ENCODE data around the gene TLK2. TPM values are rescaled to one million over a fixed set of nuclear protein-coding genes. Genes with fewer than 3 reads are reported as not detected.

The TLK2 gene
- total RNA-seq, 2 experiments from 2014 or later, result 36.6 to 58.9 TPM

DNA sequence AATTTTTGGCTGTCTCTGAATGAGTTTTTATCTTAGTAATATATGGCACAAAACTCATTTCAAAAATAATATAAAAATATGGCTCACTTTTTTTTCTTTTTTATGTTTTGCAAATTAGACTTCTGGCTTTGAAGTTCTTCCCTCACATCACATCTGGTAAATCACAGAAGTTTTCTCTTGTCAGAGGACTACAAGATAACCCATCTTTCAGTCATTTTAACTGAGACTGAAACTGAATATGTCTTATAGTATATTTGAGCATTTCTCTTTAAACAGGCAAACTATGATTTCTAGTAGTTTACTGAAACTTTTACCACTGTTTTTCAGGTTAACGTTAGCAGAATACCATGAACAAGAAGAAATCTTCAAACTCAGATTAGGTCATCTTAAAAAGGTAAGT, 97.8 kb downstream of the TLK2 start:
- Histone ChIP-seq H2AFZ (ENCODE audit: low read length) (no peak overlapping the region), H3K4me2 (ENCODE audit: low read length) (no peak overlapping the region), H3K9me2 (ENCODE audit: insufficient read depth, low read length) (no peaks in the 10 kb centered on the region), H3K79me2 (ENCODE audit: insufficient read depth, low read depth, low read length) (no peaks in the 10 kb centered on the region), H3K9me3 (ENCODE audit: low read length) (no peaks in the 10 kb centered on the region), H3K4me1 (ENCODE audit: insufficient read depth, low read length, poor library complexity, severe bottlenecking) (no peaks in the 10 kb centered on the region), H3K4me3 (ENCODE audit: low read depth, low read length, poor library complexity, severe bottlenecking) (no peak overlapping the region), H4K20me1 (ENCODE audit: insufficient read depth, low read length) (no peaks in the 10 kb centered on the region), H3K36me3 (ENCODE audit: insufficient read depth, low read length) (peaks cover 88% of the 10 kb centered on the region), H3K27ac (ENCODE audit: low read depth, low read length, poor library complexity, severe bottlenecking) (no peak overlapping the region)
- intact Hi-C loops (cut with micrococcal nuclease; ENCODE audit: unreplicated experiment), result no loop called here
- no TSS peak for BruUV-seq (replicated peaks)
- no peak for TF ChIP-seq EZH2phosphoT487 (IDR thresholded peaks at IDR 0.05; ENCODE audit: borderline replicate concordance, low read depth, low read length)
- TF ChIP-seq, protein P1, sequence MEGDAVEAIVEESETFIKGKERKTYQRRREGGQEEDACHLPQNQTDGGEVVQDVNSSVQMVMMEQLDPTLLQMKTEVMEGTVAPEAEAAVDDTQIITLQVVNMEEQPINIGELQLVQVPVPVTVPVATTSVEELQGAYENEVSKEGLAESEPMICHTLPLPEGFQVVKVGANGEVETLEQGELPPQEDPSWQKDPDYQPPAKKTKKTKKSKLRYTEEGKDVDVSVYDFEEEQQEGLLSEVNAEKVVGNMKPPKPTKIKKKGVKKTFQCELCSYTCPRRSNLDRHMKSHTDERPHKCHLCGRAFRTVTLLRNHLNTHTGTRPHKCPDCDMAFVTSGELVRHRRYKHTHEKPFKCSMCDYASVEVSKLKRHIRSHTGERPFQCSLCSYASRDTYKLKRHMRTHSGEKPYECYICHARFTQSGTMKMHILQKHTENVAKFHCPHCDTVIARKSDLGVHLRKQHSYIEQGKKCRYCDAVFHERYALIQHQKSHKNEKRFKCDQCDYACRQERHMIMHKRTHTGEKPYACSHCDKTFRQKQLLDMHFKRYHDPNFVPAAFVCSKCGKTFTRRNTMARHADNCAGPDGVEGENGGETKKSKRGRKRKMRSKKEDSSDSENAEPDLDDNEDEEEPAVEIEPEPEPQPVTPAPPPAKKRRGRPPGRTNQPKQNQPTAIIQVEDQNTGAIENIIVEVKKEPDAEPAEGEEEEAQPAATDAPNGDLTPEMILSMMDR (conservative IDR thresholded peaks at IDR 0.05; ENCODE audit: low read length), result no peak
- CTCF ChIA-PET (ENCODE audit: unreplicated experiment), result no interaction called here
- DNase-seq (ENCODE audit: low spot score), result no peak
- POLR2A ChIA-PET, result interaction anchor here (0.9 kb wide), 1 partner anchor 8 kb away, joined by 3 read pairs; no protein-coding TSS in a partner anchor

- Histone ChIP-seq H3K9me2 (ENCODE audit: insufficient read depth, low read length) (no peaks in the 10 kb centered on the region), H3K27ac (ENCODE audit: low read depth, low read length, poor library complexity, severe bottlenecking) (no peak overlapping the region), H3K4me3 (ENCODE audit: low read depth, low read length, poor library complexity, severe bottlenecking) (no peak overlapping the region), H3K79me2 (ENCODE audit: insufficient read depth, low read depth, low read length) (no peaks in the 10 kb centered on the region), H3K4me1 (ENCODE audit: insufficient read depth, low read length, poor library complexity, severe bottlenecking) (no peaks in the 10 kb centered on the region), H3K4me2 (ENCODE audit: low read length) (no peak overlapping the region), H4K20me1 (ENCODE audit: insufficient read depth, low read length) (no peaks in the 10 kb centered on the region), H2AFZ (ENCODE audit: low read length) (no peak overlapping the region), H3K9me3 (ENCODE audit: low read length) (no peaks in the 10 kb centered on the region), H3K36me3 (ENCODE audit: insufficient read depth, low read length) (peaks cover 94% of the 10 kb centered on the region)
- intact Hi-C loops (cut with micrococcal nuclease; ENCODE audit: unreplicated experiment), result no loop called here
- POLR2A ChIA-PET, result interaction anchor here (0.5 to 1.0 kb wide), 2 partner anchors 18 to 932 kb away, joined by 3 to 4 read pairs; no protein-coding TSS in a partner anchor
- TF ChIP-seq, protein P1 (conservative IDR thresholded peaks at IDR 0.05; ENCODE audit: low read length), result no peak
- no peak for TF ChIP-seq EZH2phosphoT487 (IDR thresholded peaks at IDR 0.05; ENCODE audit: borderline replicate concordance, low read depth, low read length)
- TSS peak; percentile 7 for BruUV-seq (replicated peaks)
- CTCF ChIA-PET (ENCODE audit: unreplicated experiment), result no interaction called here
- DNase-seq (ENCODE audit: low spot score), result no peak
Observed at GRCh38 chr17:62578757-62579487, 100.3 kb downstream of the TLK2 start.

- H3K9me2 ChIP-seq (ENCODE audit: insufficient read depth, low read length), result no peaks in the 10 kb centered on the region
- ChIA-PET CTCF (ENCODE audit: unreplicated experiment) (no interaction called here), POLR2A (interaction anchor here (1.3 kb wide), 1 partner anchor 12 kb away, joined by 5 read pairs; no protein-coding TSS in a partner anchor)
- intact Hi-C loops (cut with micrococcal nuclease; ENCODE audit: unreplicated experiment), result no loop called here
- no peak overlapping the region for H3K4me3 ChIP-seq (ENCODE audit: low read depth, low read length, poor library complexity, severe bottlenecking)
- no peaks in the 10 kb centered on the region for H3K9me3 ChIP-seq (ENCODE audit: low read length)
- peaks cover 88% of the 10 kb centered on the region for H3K36me3 ChIP-seq (ENCODE audit: insufficient read depth, low read length)
- H3K4me2 ChIP-seq (ENCODE audit: low read length), result no peak overlapping the region
- no peak overlapping the region for H2AFZ ChIP-seq (ENCODE audit: low read length)
- no TSS peak for BruUV-seq (replicated peaks)
- no peak overlapping the region for H3K27ac ChIP-seq (ENCODE audit: low read depth, low read length, poor library complexity, severe bottlenecking)
- no peaks in the 10 kb centered on the region for H3K4me1 ChIP-seq (ENCODE audit: insufficient read depth, low read length, poor library complexity, severe bottlenecking)
- TF ChIP-seq, protein P1 (conservative IDR thresholded peaks at IDR 0.05; ENCODE audit: low read length), result no peak
- TF ChIP-seq EZH2phosphoT487 (IDR thresholded peaks at IDR 0.05; ENCODE audit: borderline replicate concordance, low read depth, low read length), result no peak
- no peaks in the 10 kb centered on the region for H4K20me1 ChIP-seq (ENCODE audit: insufficient read depth, low read length)
- no peak for DNase-seq (ENCODE audit: low spot score)
- no peaks in the 10 kb centered on the region for H3K79me2 ChIP-seq (ENCODE audit: insufficient read depth, low read depth, low read length)
Observed at GRCh38 chr17:62580947-62581346, 102.3 kb downstream of the TLK2 start.

Data from OCI-LY7 (cell line).